Measurements from ENCODE around the gene MBD3L1.

MBD3L1 gene

GRCh38 chr19:8880868-8881488, 48.8 kb downstream of the MBD3L1 start:
- DNase-seq (ENCODE audit: low read depth): no peak

GRCh38 chr19:8881512-8881911, 49.3 kb downstream of the MBD3L1 start:
- no peak for DNase-seq (ENCODE audit: low read depth)

GRCh38 chr19:8884416-8884815, 52.2 kb downstream of the MBD3L1 start:
- no peak for DNase-seq (ENCODE audit: low read depth)

GRCh38 chr19:8887364-8887763, 55.2 kb downstream of the MBD3L1 start:
- DNase-seq (ENCODE audit: low read depth): no peak

- DNase-seq (ENCODE audit: low read depth): no peak
These were observed 58.1 kb downstream of the MBD3L1 start for GRCh38 chr19:8890260-8890659.
